HuH-7.5 (cell line): ENCODE measurements around the gene PACSIN2.

Experiments
- DNase-seq: peaks from one replicate; pipeline ENCODE4 v3.0.0; 2011; ENCODE audit warnings: low spot score

The PACSIN2 gene

DNA sequence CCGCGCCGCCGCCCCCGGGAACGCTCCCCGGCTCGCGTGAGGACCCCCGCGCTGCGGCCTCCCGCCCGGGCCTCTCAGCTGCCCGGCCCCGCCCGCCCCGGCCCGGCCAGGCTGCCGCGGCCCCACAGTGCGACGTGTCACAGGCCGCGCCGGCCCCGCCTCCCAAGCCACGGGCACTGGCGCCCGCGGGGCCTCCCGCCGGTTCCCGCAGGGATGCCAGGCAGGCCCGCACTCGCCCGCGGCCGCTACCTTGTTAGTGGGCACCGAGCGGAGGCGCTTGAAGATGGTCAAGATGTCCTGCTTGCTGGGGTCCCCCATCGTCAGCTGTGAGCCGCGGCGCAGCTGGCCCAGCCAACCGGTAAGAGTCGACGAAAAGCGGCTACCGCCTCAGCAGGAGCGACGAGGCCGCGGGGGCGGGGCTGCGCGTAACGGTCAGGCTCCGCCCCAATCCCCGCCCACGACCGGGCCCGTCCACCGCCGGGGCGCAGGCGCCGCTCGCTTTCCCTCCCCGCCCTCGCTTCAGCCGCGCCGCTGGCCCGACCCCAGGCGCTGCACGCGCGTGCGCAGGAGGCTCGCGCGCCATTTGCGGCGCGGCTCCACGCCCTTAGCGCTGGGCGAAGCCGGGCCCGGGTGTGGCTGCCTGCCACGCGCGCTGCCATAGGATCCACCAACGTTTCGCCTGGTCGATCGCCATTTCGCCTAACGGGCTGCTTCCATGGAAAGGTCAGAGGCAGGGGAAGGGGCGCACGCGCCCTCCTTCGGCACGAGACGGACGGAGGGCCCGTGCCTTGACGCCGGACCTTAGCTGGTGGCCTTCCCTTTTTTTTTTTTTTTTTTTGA is 157.9 kb downstream of the PACSIN2 start, which contains the start of gene ARFGAP3:
ARFGAP3 (minus strand) TSS at position 409 of the 840 bp plus-strand sequence; CDS start at position 318, 91 bp downstream.
- DNase-seq: peak; percentile 96

DNA sequence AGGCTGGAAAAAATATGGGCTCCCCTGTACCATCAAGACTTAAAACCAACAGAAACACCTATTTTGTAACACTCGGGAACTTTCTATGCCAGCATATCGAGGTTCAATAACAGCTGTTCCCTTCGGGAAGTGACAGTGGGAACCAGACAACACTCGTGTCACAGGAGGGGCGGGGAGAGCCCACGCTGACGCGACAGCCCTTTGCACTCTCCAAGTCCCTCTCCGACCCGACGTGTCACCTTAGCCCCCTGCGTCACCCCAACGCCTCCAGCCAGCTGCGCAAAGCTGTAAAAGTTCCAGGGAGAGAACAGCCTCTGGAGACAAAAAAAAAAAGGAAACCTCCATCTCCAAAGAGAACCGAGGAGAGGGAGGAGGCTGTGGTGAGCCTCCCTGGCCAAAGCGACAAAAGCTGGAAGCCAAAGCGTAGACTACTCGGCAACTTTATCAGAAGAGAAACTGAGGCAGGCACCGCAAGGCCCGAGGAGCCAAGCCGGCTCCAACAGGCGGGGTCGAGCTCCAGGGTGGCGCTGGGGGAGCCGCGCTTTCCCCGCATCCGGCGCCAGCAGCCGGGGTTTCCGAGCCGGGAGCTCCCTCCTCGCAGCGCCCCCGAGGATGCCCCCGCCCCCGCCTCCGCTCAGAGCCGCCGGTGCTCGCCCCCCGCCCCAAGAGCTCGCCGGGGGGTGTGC is 158.6 kb downstream of the PACSIN2 start:
- DNase-seq: no peak

DNA sequence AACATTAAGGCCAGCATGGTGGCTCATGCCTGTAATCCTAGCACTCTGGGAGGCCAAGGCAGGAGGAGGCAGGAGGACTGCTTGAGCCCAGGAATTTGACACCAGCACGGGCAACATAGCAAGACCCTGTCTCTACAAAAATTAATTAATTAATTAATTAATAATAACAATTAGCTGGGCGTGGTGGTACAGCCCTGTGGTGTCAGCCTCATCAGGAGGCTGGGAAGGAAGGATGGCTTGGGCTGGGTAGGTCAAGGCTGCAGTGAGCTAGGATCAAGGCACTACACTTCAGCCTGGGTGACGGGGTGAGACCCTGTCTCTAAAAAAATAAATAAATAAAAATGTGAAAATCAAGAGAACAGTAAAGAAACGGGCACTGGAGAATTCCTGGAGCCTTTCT is 159.2 kb downstream of the PACSIN2 start:
- no peak for DNase-seq

DNA sequence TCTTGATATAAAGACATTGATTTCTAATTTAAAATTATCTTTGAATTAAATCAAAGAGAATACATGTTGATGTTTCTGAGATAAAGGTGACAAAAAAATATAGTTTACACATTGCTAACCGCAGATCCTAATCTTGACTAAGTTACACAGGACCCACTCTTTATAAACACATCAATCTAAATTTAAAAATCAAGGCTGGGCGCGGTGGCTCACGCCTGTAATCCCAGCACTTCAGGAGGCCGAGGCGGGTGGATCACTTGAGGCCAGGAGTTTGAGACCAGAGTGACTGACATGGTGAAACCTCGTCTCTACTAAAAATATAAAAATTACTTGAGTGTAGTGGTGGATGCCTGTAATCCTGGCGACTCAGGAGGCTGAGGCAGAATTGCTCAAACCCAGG is 159.7 kb downstream of the PACSIN2 start:
- no peak for DNase-seq

DNA sequence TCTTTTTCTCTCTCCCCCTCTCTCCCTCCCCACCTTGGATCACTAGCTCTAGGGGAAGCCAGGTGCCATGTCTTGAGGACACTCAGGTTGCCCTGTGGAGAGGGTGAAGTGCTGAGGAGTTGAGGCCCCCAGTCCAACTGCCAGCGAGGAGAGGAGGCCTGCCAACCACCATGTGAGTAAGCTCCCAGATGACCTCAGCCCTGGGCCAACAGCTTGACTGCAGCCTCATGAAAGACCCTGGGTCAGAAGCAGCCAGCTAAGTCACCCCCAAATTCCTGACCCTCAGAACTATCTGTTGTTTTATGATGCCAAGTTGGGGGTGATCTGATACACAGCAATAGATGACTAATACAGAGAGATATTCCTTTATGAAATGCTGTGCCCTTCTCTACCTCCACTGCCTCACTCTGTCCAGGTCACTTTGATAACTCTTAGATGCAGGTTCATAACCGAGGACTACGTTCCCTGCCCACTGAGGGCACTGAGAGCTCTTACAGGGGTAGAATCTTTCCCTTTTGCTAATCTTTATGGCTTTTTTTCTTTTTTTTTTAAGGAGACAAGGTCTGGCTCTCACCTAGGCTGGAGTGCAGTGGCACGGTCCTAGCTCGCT is 165.9 kb downstream of the PACSIN2 start:
- DNase-seq: no peak

DNA sequence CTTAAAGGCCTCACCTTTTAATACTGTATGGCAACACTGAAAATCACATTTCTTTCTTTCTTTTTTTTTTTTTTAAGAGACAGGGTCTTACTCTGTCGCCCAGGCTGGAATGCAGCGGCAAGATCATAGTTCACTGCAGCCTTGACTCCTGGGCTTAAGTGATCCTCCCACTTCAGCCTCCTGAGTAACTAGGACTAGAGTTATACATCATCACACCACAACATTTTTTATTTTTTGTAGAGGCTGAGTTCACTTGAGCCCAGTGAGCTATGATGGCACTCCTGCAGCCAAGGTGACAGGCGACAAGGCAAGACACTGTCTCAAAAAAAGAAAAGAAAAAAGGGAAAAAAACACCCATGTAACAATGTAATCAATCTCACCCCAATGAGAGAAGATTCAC is 167.8 kb downstream of the PACSIN2 start:
- no peak for DNase-seq

DNA sequence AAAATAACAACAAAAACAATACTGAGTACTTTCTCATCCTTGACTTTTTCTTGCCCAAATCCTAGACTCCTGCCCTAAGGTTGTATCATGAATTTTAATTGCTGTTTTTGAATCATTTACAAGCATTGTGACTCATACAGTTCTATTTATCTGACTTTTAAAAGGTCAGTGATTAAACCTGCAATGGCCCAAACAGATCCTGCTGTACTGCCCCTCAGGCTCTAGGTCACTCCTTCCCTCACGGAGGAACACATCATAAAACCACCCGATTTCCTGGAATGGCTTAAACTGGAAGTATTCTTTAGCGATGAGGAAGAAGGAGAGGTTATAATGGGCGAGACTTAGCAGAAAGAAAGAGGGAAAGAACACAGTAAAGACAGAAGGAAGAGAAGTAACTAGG is 170.2 kb downstream of the PACSIN2 start:
- DNase-seq: no peak

DNA sequence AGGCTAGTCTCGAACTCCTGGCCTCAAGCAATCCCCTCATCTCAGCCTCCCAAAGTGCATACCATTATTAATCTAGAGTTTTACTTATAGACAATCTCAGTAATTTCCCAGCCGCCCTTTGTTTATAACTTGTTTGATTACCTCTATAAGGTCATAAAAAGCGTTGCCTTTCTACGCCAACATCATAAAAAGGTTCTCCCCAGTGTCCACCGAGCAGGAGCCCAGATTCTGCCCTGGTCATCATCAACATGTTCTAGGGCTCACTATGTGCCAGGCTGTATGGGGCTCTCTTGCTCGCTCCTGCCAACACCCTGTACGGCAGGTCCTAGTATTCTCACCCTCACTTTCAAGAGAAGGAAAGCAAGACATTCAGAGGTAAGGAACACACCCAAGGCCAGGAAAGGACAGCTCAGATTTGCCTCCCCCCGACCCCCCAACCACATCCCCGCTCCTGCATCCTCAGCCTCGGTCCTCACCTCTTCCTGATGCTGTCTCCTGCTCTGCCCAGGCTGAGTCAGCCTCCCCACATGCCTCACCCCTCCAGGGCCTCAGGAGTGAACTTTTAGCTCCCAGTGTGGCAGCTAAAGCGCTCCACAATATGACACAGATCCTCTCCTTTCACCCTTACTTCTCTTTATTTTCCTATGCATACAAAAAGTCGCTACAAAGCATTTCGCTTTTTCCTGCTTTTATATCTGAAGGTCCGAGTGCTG is 172.1 kb downstream of the PACSIN2 start:
- DNase-seq: no peak

DNA sequence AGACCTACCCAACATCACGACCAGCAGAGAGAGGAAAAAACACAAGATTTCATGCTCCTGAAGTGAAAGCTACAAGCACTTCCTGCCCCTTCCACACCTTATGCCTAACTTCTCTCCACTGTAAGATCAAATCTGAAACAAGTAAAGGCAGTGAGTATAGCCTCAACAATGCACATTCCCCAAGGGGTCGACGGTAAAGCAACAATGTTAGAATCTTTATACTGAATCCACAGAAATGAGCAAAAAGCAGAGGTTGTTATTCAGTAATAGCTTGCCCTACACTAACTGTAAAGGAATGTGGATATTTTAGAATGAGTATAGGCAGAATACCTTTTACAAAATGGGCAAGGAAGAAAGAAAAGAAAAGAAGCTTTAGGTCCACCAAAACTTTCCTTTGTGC is 173.5 kb downstream of the PACSIN2 start:
- DNase-seq: no peak

DNA sequence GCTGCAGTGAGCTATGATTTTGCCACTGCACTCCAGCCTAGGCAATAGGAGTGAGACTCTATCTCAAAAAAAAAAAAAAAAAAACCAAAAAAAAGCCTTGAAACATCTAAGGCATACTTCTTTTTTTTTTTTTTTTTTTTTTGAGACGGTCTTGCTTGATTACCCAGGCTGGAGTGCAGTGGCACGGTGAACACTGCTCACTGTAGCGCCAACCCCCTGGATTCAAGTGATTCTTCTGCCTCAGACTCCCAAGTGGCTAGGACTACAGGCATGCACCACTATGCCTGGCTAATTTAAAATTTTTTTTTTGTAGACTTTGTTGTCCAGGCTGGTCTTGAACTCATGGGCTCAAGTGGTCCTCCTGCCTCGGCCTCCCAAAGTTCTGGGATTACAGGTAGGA is 177.4 kb downstream of the PACSIN2 start:
- DNase-seq: no peak

DNA sequence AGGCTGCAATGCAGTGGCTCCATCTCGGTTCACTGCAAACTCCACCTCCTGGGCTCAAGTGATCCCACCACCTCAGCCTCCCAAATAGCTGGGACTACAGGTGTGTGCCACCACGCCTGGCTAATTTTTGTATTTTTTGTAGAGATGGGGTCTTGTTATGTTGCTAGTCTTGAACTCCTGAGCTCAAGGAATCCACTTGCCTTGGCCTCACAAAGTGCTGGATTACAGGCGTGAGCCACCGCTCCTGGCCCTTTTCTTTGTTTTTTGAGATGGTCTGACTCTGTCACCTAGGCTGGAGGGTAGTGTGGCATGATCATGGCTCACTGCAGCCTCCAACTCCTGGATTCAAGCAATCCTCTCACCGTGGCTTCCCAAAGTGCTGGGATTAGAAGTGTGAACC is 178.9 kb downstream of the PACSIN2 start:
- no peak for DNase-seq

DNA sequence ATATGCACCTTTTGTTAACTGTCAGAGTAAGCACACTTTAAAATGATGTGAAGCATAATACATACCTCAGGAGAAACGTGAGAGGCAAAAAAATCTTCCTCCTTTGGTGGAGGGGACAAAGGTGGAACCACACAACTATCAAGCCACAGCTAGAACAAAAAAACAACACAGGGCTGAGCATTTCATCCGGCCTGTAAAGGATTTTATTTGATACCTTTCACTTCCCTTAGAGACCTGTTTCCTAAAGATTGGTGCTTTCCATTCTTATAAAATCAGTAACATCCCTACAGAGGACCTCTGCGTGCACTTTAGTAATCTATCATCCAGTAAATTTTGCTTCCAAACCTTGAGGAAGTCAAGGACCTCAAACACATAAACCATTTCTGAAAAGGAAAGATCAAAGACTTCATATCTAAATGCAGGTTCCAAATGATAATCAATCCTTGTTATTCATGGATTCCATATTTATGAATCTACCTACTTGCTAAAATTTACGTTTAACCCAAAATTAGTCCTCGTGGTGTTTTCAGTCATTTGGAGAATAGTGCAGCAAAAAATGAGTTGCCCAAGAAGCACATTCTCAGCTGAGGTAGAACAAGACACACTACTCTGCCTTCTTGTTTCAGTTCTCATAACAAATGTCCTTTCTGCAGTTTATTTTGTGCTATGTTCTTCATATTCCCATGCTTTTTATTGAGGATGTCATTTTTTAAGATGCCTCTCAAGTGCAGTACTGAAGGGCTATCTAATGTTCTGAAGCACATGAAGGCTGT is 180.6 kb downstream of the PACSIN2 start:
- no peak for DNase-seq

DNA sequence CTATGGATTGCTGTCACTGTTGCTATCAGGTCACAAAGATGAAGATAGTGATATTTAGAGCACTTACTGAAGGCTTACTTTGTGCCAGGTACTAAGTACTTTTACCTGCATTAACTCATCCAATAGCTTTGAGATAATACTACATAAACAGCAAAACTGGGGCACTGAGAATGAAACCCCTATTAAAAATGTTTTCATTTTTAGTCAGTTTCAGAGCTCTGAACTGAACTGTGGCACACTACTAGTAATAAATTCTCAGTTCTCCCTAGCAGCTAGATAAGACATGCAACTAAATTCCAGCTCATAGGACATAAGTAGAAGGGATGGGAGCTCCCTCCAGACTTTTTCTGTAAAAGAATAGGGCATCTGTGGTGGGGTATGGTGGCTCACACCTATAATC is 181.8 kb downstream of the PACSIN2 start:
- DNase-seq: no peak

DNA sequence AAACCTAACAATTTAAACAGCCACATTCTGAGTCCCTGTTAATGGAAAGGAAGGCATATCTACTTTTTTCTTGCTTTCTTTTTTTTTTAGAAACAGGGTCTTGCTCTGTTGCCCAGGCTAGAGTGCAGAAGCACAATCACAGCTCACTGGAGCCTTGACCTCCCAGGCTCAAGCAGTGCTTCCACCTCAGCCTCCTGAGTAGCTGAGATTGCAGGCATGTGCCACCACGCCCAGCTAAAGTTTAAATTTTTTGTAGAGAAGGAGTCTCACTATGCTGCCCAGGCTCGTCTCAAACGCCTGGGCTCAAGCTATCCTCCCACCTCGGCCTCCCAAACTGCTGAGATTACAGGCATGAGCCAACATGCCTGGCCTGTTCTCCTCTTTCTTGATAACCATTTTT is 183.2 kb downstream of the PACSIN2 start:
- no peak for DNase-seq

DNA sequence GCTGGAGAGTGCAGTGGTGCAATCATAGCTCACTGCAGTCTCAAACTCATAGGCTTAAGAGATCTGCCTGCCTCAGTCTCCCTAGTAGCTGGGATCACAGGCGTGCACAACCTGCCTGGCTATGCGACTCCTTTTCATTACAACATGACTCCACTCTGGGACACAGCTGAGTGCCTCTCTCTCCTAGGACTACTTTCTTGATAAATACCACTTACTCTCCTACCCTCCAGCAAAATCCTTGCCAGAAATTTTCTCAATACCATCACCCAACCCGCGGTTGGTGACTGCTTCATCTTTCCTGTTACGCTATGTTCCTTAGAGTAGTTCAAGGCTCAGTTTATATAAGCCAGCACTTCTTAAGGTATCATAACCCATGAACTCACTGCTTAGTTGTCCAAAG is 184.8 kb downstream of the PACSIN2 start:
- DNase-seq: no peak

DNA sequence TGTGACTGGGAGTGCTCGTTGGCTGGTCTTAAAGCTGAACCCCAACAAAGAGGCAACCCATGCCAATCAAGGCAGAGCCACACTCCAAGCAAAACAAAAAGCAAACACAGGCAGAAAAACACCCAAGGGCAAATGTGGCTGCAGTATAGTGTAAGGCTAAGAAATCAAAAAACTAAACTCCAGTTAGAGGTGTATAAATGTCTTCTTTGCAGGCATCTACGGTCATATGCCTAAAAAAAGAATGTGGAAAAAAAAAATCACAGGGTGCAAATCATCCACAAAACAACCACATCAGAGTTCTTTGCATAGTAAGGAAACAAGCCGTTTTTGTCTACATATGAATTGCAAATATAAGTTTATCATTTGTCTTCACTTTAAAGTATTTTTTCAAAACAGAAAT is 185.6 kb downstream of the PACSIN2 start:
- no peak for DNase-seq

DNA sequence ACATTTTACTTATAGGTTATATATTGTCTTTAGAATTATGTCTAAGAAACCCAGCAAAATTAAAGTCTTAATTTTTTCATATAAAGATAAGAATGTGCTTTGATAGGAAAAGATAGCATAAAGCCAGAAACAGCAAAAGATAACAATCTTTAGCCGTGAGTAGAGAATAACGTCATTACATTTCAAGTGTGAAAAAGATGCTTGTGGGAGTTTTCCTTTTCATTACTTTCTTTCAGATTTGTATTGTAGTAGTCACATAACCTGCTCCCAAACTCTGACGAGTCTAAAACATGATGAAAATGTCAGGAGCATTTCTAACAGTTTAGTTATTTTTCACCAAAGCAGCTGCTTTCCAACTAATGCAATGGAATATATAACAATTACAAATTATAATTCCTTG is 189.2 kb downstream of the PACSIN2 start:
- DNase-seq: no peak

DNA sequence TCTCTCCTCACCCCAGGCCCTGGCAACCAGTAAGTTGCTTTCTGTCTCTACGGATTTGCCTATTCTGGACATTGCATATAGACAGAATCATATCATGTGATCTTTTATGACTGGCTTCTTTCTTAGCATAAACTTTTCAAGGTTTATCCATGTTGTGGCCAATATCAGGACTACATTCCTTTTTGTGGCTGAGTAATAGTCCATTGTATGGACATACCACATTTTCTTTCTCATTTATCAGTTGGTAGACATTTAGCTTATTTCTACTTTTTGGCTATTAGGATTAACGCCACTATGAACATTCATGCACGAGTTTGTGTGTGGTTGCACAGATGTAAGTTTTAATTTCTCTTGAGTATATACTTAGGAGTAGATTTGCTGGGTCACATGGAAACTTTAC is 193.6 kb downstream of the PACSIN2 start:
- DNase-seq: no peak

DNA sequence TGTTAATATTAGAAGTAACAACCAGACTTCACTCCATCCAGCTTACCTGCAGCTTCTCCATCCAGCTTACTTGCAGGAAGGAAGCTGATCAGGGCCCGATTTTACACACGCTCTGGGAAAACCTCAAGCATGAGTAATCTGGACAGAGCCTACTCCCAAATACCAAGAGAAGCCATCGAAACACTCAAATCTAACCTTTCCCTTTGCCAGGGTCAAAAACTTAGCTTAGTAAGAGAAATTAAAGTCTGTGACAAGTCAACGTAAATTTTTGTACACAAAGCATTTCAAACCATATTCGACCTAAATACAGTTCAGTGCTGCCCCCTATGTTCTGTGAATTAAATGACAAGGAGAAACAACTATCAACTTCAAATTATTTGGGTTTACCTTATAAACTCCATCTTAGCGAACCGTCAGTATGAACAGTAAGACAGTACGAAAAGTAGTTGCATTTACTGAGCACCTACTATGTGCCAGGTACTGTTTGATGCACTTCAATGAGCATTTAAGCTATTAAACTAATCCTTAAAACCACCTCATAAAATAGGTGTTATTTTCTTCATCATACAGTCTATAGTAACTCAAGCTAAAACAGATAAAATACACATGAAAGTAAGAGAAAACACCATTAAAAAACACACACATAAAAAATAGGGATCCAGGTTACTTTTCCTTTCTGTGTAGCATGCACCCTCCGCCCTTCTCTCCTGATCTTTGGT is 194.7 kb downstream of the PACSIN2 start:
- no peak for DNase-seq
